ENCODE measurements around the gene ERP27.

ERP27 gene

DNA sequence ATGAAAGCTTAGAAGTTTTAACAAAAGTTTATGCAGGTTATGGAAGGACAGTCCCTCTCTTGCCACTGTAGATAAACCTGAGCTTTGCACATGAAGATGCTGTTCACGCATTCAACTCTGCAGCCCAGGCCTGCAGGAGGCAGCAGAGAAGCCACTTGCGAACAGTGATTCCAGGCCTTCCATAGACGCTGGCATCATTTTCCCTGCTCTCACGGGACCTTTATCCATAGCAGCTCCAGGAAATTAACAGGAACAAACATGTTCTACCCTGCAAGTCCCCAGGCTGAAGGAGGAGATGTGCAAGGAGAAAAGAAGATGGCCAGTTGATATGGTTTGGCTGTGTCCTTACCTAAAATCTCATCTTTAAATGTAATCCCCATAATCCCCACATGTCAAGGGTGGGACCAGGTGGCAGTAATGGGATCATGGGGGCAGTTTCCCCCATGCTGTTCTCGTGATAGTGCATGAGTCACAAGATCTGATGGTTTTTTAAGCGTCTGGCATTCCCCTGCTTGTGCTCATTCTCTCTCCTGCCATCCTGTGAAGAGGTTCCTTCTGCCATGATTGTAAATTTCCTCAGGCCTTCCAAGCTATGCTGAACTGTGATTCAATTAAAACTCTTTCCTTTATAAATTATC is 2.0 kb downstream of the ERP27 start:
- DNase-seq (ENCODE audit: low spot score), result peak; percentile 55

DNA sequence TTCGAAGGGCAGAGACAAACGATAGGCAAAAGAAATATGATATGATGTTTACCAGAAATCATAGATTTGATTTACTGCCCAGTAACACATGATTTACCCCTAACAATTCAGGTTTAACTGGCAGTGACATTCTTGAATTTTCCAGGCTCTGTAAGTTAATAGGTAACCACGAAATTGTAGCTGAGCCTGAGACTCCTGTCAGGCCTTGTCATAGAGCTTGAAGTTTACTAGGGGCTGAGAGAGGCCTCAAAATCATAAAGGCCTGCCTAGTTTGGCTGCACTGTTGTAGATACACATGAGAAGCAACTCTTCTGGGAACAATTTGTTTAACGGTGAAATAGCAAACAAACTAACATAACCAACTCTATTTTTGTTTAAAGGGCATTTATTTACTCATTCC is 3.3 kb downstream of the ERP27 start:
- DNase-seq (ENCODE audit: low spot score), result no peak

DNA sequence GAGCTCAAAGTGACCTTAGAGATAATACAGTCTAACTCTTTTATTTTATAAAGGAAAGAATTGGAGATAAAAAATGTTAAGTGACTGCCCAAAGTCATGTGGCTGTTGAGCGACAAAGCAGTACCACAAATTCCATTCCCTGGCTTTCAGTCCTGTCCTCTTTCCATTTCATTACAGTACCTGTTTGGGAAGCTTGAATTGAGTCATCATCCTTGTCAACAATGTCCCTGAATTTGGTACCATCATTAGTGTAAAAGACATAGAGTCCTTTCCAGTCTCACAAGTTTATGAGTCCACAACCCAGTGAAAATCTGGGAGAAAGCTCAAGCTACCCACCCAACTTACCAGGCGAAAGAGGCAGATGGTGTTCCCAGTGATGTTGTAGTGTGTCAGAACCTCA is 3.8 kb downstream of the ERP27 start:
- no peak for DNase-seq (ENCODE audit: low spot score)

DNA sequence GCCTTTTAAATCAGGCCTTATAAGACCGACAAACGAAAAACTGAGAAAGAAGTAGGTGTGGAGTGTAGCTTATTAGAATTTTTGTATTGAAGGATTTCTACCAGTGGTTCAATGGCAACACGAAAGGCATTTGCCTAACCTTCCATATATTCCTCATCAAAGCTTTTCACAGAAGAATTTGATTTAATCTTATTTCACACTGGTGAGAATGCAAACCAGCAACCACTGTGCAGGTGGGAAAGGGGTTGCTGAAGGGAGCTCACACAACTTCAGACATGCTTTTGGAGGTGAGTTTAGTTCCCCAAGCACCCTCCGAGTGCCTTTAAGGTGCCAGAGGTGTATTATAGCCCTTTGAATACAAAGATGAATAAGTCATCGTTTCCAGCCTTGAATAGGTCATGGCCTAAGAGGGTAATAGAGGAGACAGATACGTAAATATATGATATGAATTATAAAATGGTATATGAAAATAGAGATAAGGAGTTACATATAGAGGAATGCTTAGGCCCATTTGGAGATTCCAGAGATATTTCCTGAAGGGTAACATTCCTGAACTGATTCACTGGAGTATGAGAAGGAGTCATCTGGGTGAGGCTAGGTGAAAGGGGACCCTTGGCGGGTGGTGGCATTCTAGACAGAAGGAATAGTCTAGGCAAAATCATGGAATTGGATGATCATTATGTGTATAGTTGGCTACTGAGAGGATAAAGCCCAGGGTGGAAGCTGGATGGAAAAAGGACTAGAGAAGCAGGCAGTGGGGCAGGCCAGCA is 6.4 kb downstream of the ERP27 start:
- no peak for DNase-seq (ENCODE audit: low spot score)

DNA sequence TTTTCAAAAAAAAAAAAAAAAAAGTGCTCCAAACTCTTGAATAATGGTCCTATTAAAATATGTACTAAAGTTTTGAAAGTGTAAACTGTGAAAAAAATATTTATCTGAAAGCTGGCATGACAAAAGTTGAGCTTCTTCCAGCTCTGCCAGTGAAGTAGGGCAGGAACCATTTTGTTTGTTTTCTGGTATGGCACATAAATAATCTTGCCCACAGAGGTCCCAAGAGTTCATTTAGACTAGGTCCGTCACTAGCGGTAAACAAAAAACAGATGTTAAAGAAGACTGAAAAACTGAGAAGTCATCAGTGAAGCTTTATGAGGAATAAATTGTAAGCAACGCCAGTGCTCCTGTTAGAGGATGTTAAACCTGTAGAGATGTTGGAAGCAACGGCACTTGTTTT is 7.0 kb downstream of the ERP27 start:
- no peak for DNase-seq (ENCODE audit: low spot score)

DNA sequence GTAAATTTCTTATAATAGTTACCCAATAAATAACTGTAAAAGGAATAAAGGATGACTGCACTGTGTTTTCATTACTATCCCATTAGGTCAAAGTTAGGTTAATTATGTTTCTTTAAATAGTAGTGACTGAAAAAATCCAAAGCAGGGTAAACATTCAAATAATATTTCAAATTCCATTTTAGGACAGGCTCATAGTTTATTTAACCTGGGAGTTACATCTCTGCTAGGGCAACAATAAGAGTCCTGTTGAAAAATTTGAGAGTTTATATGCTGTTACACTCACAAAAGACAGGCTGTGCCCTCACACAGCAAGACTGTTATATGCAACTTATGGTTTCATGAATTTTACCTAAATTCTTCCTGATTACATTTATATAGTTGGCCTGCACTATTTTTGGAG is 8.0 kb downstream of the ERP27 start:
- DNase-seq (ENCODE audit: low spot score), result no peak

DNA sequence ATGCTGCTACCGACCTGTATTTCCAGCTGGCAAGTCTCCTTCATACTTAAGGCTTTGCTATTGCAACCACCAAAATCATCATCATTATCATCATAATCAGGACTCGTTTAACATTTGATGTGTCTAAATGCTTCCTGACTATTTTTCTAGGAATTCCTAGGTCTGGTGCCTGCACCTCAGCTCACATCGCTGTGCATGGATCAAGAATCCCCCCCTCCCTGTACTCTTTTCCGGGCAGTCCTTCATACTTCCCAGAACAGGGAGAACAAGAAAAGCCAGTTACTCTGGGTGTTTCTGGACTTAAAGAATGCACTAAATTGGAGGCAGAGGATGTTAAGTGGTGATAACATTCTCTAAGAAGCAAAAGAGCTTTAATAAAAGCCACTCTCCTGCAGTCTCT is 9.4 kb downstream of the ERP27 start:
- DNase-seq (ENCODE audit: low spot score), result peak; percentile 74

DNA sequence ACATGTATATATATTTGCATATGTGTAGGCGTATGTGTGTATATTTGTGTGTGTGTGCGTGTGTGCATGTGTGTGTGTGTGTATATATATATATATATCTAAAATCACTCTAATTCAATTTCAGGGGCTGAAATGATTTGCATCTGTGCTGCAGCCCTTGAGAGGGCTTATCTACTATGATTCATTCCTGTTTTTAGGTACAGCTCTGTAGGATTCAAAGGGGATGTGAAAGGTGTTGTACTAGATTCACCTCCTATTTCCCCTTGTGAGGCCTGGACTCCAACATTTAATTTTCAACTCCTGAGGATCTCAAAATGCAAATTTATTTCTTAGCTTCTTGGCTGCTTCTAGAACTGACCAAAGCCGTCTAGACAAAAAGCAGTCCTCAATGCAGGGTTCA is 11.1 kb downstream of the ERP27 start:
- no peak for DNase-seq (ENCODE audit: low spot score)

DNA sequence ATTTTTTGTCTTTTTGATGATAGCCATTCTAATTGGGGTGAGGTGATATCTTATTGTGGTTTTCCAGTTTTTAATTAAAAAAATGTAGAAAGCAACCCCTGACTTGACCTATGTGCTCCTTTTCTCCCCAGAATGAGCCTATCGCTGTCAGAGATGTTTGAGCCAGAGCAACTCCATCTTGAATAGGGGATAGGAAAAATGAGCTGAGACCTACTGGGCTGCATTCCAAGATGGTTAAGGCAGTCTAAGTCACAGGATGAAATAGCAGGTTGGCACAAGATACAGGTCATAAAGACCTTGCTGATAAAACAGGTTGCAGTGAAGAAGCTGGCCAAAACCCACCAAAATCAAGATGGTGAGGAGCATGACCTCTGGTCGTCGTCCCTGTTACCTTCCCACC is 13.8 kb downstream of the ERP27 start:
- no peak for DNase-seq (ENCODE audit: low spot score)

DNA sequence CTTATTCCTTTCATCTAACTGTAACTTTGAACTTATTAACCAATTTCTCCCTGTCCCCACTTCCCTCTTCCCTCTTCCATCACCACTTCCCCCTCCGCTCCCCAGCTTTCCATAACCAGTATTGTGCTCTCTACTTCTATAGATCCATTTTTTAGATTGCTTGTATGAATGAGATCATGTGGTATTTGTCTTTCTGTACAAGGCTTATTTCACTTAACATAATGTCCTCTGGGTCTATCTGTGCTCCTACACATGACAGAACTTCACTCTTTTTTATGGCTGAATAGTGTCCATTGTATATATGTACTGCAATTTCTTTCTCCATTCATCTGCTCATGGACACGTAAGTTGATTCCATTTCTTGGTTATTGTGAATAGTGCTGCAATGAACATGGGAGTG is 14.4 kb downstream of the ERP27 start:
- DNase-seq (ENCODE audit: low spot score), result no peak

DNA sequence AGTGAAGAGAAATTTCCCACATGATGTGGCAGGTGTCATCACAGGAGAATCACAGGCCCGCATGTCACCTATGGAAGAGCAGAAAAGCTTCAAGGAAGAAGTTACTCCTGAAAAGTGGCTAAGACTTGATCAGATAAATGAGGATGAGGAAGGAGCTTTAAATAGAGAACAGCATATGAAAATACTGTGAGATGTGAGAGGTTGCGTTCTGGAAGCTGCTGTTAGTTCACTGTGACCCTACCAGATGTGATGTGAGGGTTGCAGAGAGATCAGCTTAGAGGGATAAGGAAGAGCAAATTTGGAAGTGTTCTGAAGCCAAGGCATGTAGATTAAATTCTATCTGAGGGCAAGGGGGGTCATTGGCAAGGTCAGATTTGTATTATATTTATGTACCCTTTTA is 17.1 kb downstream of the ERP27 start:
- no peak for DNase-seq (ENCODE audit: low spot score)

DNA sequence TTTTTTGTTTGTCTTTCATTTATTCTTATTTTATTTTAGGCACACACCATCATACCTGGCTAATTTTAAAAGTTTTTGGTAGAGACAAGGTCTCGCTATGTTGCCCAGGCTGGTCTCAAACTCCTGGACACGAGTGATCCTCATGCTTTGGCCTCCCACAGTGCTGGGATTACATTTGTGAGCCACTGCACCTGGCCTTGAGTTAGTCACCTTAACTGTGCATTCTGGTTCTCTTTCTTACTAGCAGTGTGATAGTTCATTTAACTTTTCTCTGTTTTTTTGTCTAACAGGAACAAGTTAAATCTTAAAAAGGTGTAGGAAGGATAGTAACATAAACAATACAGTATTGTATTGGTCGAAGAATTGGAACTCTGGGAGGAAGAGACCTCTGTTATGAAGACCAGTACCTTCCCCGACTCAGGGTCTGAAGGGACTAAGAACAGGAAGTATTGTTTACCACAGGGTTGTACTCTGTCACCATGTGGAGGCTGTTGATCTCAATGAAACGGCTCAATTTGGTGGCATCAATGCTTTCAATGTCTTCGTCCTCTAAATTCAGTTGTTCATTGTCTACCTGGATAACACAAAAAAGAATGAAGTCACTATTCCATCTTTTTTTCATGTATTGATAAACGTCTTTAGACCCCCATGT is 17.7 kb downstream of the ERP27 start:
- DNase-seq (ENCODE audit: low spot score), result no peak

DNA sequence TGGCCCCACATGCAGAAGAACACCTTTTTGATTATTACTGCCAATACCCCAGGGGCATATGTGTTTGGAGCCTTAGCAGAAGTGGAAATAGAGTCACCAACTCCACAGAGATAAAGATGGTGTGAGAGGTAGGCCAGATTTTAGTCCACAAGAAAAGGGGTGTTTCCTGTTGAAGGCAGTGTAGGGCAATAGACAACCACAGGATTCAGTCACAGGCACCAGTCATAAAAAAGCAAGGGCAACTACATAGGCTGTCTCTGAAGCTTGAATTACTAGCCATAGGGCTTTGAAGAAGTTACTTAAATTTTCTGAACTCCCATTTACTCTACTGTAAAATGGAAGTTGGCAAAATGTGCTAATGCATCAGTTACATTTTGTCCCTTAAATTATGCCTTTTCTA is 18.9 kb downstream of the ERP27 start:
- DNase-seq (ENCODE audit: low spot score), result no peak

DNA sequence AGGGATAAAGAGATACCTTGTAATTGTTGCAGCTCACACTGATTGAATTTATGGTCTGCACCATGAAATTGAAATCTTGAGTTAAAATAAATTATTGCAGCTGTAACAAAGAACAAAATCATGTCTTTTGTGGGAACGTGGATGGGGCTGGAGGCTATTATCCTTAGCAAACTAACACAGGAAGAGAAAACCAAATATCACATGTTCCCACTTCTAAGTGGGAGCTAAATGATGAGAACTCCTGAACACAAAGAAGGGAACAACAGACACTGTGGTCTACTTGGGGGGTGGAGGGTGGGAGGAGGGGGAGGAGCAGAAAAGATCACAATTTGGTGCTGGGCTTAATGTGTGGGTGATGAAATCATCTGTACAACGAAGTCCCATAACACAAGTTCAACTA is 22.6 kb downstream of the ERP27 start:
- no peak for DNase-seq (ENCODE audit: low spot score)

DNA sequence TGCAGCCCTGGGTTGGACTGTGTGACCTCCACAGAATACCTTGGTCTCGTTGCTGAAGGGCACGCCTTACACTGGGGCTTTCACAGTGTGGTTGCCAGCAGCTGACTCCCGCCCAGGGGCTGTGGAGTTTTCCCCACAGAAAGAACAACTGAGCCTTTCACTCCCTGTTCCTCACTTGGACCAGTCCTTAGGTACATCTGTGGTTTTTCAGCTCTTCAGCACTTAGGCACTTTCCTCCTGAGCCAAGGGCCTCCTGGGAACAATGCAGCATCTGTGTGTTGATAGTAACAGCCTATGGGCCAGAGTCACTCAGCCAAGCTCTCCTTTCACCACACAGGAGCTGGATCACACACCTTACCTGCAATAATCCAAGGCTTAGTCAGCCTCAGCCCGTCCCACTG is 25.0 kb downstream of the ERP27 start:
- no peak for DNase-seq (ENCODE audit: low spot score)

DNA sequence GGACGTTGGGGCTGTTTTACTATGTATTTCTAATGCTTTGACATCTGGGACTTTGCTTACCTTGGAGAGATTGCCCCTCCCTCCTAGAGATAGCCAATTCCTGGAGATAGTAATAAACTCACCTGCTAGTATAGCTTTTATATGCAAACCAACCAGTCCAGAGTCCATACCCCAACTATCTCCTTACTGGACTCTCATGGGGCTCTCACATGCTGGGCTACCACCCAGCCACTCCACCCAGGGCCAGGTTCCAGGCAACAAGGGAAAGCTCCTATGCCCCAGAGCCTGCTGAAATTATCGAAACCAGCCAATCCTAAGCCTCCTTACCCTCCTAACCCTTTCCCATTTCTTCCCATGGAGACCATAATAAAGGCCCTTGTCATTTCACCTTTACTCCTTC is 27.2 kb downstream of the ERP27 start:
- DNase-seq (ENCODE audit: low spot score), result no peak

DNA sequence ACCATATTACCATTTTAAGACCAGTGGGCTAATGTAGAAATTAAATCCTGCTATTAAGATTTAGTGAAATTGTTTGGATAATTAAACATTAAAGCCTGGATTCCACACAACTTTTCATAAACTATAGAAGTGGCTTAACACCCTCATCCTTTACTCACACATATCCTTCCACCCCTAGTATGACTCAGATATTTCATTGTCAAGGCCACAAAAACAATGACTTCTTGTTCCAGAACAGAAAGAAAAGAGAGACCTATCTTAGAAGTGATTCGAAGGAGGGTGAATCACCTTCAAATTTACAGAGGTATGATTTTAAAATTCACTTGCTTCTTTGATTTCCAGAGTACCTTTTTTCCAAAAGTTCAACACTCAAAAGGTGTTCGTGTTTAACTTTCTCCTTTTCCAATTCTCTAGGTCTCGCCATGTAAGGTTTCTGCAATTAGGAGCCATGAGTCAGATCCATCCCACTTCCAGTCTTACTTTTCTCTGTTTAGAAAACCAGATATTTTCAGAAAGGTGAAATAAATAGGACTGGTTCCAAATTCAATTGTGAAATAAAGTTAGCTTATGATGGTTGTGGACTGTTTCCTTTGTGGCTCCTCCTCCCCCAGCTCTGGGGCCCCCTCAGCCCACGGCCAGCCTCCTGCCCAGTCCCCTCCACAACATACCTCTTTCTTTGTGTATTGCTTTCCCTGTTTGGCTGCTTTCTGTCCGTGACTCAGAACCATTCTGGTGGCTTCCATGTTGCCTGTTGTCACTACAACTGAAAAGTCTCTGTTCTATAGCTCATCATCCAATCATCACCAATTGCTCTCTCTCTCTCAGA is 28.0 kb downstream of the ERP27 start:
- DNase-seq (ENCODE audit: low spot score), result no peak

DNA sequence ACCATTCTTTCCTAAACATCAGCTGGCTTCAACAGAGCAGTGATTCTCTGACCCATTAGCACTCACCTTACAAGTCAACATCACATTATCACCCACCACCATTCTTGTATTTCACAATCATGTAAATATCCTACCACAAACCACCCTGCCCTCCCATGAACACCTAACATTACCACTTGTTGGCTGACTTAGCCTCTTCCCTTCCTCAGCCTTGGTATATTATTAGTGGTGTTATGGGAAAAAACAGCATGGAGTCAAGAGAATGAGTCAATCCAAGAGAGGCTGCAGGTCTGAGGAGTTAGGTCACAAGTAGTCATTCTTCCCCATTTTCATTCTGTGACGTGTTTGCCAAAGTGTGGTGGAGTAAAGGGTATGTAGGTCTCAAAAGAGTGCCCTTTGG is 30.4 kb downstream of the ERP27 start:
- DNase-seq (ENCODE audit: low spot score), result no peak

DNA sequence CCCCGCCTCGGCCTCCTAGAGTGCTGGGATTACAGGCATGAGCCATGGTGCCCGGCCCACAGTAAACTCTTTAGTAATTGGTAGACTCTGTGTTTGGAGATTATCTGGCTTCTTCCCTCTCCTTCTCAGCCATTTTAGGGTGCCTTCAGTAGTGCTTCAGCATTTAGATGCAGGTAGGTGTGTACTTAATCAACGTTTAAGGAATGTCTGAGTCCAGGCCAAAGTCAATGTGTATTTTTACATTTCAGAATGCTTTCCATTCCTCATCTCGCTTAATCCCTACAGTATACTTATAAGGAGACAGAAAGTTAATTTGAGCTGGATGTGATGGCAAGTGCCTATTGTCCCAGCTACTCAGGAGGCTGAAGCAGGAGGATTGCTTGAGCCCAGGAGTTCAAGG is 32.2 kb downstream of the ERP27 start:
- no peak for DNase-seq (ENCODE audit: low spot score)

DNA sequence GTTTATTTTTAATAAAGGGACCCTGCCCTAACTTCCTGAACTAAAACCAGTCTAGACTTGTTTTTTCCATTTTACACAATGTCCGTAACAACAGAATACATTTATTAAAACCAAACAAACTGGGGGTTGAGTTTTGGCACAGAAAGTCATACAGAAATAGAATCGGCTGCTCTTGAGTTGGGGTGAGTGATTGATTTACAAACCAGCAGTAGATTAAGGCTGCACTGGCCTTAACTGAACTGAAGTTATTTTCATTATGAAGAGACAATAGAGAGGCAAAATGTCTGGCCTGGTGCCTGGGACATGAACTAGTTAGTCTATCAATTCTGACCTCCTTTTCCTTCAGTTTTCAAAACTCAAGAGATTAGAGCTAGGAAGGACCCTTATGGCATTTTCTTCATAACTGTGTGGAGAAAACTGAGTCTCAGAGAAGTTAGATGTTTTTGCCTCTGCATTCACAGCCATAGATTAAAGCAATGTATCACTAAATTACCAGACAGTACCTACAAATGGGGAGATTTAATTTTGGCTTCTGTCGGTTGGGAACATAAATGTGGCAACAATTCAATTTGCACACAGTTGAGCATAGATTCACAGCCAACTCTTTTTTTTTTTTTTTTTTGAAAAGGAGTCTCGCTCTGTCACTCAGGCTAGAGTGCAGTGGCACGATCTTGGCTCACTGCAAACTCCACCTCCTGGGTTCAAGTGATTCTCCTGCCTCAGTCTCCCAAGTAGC is 32.9 kb downstream of the ERP27 start:
- DNase-seq (ENCODE audit: low spot score), result no peak

DNA sequence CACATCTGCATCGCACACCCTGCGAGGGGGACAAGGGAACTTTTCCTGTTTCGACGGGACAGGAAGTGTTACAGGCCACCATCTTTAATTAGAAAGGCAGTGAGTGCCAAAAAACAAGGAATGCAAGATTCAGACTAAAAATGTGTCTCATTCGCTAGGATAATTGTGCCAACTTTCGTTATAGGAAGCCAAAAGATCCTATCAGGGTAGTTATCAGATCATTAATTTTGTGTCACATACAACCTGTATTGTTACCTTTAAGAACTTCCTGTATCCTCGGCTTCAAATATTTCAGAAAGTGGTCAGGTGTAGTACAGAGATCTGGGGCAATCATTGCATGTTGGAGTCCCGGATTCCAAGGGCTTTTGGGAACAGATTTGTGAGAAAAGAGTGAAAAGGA is 33.5 kb downstream of the ERP27 start:
- no peak for DNase-seq (ENCODE audit: low spot score)

Data from iPS-NIHi11 (cell line).